HL-60 (cell line): ENCODE data around the gene AGO3.

Experiments used
- DNase-seq, 2 experiments: peaks; one replicate each; pipeline ENCODE4 v3.0.0-alpha.2; 2010 to 2020; ENCODE audit warnings: low read depth in 1 of 2, low spot score in 1 of 2
- H3K27ac ChIP-seq: fragments of 250-450 bp; sonication (Bioruptor Pico); replicated peaks from 2 replicates; pipeline ENCODE4 v1.5.1; 2020; ENCODE audit warnings: mild to moderate bottlenecking, moderate library complexity
- H3K27me3 ChIP-seq: fragments of 250-450 bp; sonication (Bioruptor Pico); 2 replicates; pipeline ENCODE4 v1.5.1; 2021; ENCODE audit warnings: mild to moderate bottlenecking, moderate library complexity; ENCODE audit not compliant: insufficient read depth, poor library complexity, severe bottlenecking
- H3K4me3 ChIP-seq: replicated peaks from 2 replicates; pipeline ENCODE4 v1.5.1; 2011; ENCODE audit warnings: mild to moderate bottlenecking, control low read depth, low read length; ENCODE audit not compliant: insufficient read depth
- GABPA ChIP-seq: IDR thresholded peaks from 2 replicates; pipeline ENCODE4 v1.6.1; 2012; ENCODE audit warnings: low read depth
- POLR2AphosphoS5 ChIP-seq: IDR thresholded peaks from 2 replicates; pipeline ENCODE4 v1.6.1; 2012; ENCODE audit warnings: low read depth
- REST ChIP-seq: IDR thresholded peaks from 2 replicates; pipeline ENCODE4 v1.6.1; 2012; ENCODE audit warnings: low read depth; ENCODE audit not compliant: insufficient replicate concordance
- SPI1 ChIP-seq: IDR thresholded peaks from 2 replicates; pipeline ENCODE4 v1.6.1; 2012; ENCODE audit warnings: low read depth, mild to moderate bottlenecking, borderline replicate concordance
- TF ChIP-seq, protein P1 (sequence below): IDR thresholded peaks from one replicate; pipeline ENCODE4 v1.5.1; 2011; ENCODE audit warnings: low read length, control low read depth, inconsistent platforms; ENCODE audit not compliant: insufficient read depth

Gene AGO3

GRCh38 chr1:36006941-36007500, 76.1 kb downstream of the AGO3 start:
- H3K4me3 ChIP-seq: no peak overlapping the region
- H3K27me3 ChIP-seq: no peaks in the 10 kb centered on the region
- H3K27ac ChIP-seq: no peak overlapping the region
- DNase-seq: no peak
- TF ChIP-seq GABPA: no peak
- TF ChIP-seq, protein P1, sequence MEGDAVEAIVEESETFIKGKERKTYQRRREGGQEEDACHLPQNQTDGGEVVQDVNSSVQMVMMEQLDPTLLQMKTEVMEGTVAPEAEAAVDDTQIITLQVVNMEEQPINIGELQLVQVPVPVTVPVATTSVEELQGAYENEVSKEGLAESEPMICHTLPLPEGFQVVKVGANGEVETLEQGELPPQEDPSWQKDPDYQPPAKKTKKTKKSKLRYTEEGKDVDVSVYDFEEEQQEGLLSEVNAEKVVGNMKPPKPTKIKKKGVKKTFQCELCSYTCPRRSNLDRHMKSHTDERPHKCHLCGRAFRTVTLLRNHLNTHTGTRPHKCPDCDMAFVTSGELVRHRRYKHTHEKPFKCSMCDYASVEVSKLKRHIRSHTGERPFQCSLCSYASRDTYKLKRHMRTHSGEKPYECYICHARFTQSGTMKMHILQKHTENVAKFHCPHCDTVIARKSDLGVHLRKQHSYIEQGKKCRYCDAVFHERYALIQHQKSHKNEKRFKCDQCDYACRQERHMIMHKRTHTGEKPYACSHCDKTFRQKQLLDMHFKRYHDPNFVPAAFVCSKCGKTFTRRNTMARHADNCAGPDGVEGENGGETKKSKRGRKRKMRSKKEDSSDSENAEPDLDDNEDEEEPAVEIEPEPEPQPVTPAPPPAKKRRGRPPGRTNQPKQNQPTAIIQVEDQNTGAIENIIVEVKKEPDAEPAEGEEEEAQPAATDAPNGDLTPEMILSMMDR: no peak
- TF ChIP-seq REST: no peak
- TF ChIP-seq SPI1: no peak
- no peak for TF ChIP-seq POLR2AphosphoS5

- H3K27me3 ChIP-seq: no peaks in the 10 kb centered on the region
- no peak for DNase-seq
- no peak overlapping the region for H3K4me3 ChIP-seq
- H3K27ac ChIP-seq: no peak overlapping the region
- no peak for TF ChIP-seq GABPA
- no peak for TF ChIP-seq POLR2AphosphoS5
- TF ChIP-seq, protein P1: no peak
- no peak for TF ChIP-seq REST
- TF ChIP-seq SPI1: no peak
Observed at GRCh38 chr1:36007741-36008140, 76.8 kb downstream of the AGO3 start.

- Histone ChIP-seq H3K27me3 (no peaks in the 10 kb centered on the region), H3K27ac (no peak overlapping the region), H3K4me3 (no peak overlapping the region)
- TF ChIP-seq GABPA: no peak
- DNase-seq: no peak
Observed at GRCh38 chr1:36008546-36009197, 77.8 kb downstream of the AGO3 start.

DNA sequence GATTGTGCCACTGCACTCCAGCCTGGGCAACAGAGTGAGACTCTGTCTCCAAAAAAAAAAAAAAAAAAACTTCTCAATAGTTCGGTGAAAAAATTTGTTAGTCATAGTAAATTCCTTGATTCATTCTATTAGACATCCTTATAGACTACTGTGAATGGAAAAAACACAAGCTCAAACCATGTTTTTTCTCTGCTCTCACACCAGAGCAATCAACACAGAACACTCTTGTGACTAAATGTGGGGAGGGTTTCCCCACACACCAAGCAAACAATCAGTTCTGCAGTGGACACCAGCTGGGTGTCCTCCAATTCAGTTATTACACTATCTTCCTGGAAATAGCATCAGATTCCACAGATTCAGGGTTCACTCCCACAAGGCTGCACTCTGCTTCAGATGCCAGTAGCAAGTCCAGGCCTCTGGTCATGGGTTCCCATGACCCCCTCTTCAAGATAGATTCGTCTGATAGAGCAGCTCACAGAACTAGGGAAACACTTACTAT, 83.9 kb downstream of the AGO3 start:
- Histone ChIP-seq H3K27me3 (no peaks in the 10 kb centered on the region), H3K27ac (no peak overlapping the region), H3K4me3 (no peak overlapping the region)
- no peak for DNase-seq
- TF ChIP-seq, protein P1: no peak
- TF ChIP-seq SPI1 (no peak), POLR2AphosphoS5 (no peak), REST (no peak), GABPA (no peak)
